IPS-15b (cell line): ENCODE data around the gene CACNA2D2.

Source experiments
- H3K27me3 ChIP-seq: one replicate; pipeline ENCODE4 v1.6.1; 2013; ENCODE audit warnings: low read length; ENCODE audit not compliant: control insufficient read depth, insufficient read depth
- H3K36me3 ChIP-seq: one replicate; pipeline ENCODE4 v1.6.1; 2013; ENCODE audit warnings: low read length; ENCODE audit not compliant: control insufficient read depth, insufficient read depth
- H3K4me1 ChIP-seq: one replicate; pipeline ENCODE4 v1.6.1; 2013; ENCODE audit warnings: mild to moderate bottlenecking, low read length; ENCODE audit not compliant: control insufficient read depth, insufficient read depth
- H3K4me3 ChIP-seq: one replicate; pipeline ENCODE4 v1.5.1; 2013; ENCODE audit warnings: low read depth, low read length
- H3K9ac ChIP-seq: one replicate; pipeline ENCODE4 v1.6.1; 2013; ENCODE audit warnings: low read depth, mild to moderate bottlenecking, low read length
- H3K9me3 ChIP-seq: one replicate; pipeline ENCODE4 v1.6.1; 2013; ENCODE audit warnings: mild to moderate bottlenecking, low read length; ENCODE audit not compliant: control insufficient read depth, insufficient read depth

The CACNA2D2 gene

DNA sequence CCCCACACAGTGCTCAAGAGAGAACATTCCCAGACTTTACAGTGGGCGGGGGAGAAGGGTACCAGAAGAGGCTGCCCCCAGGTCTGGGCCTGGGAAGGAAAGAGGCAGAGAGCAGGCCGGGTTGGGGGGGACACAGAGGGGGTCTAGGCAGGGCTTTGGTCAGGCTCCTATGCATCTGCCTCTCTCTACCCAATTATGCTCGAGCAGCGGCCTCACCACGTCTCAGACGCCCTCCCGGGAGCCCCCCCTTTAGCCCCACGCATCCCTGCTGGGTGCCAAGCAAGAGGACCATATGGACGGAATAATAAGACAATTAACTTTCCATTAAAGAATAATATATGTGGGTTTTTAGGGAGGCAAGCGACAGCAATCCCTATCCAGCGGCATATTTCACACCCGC lies 32.8 kb downstream of the CACNA2D2 start:
- Histone ChIP-seq H3K4me1 (no peaks in the 10 kb centered on the region), H3K27me3 (no peaks in the 10 kb centered on the region), H3K4me3 (no peak overlapping the region)

DNA sequence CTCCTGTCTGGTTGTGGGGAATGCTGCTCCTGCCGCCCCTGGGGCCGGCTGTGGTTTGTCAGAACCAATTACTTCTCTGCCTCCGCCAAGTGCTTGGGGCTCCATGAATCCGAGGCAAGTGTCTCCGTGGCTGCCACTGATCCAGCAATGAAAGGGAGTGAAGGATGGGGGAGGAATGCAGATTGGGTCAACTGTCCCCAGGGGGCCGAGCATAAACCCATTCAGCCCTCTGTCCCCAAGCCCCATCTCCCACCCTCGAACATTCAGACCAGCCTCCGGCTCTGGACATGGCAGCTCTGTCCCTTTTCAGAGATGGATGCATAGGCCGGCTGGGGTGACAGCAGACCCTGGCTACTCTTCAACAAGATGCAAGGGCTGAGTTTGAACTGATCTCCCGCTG lies 35.5 kb downstream of the CACNA2D2 start:
- peaks cover 3% of the 10 kb centered on the region for H3K36me3 ChIP-seq
- H3K9me3 ChIP-seq, result no peaks in the 10 kb centered on the region
- H3K27me3 ChIP-seq, result no peaks in the 10 kb centered on the region

More for the DNA sequence above, 32.8 kb downstream of the CACNA2D2 start:
- Histone ChIP-seq H3K9me3 (no peaks in the 10 kb centered on the region), H3K9ac (no peak overlapping the region), H3K36me3 (peaks cover 3% of the 10 kb centered on the region)

DNA sequence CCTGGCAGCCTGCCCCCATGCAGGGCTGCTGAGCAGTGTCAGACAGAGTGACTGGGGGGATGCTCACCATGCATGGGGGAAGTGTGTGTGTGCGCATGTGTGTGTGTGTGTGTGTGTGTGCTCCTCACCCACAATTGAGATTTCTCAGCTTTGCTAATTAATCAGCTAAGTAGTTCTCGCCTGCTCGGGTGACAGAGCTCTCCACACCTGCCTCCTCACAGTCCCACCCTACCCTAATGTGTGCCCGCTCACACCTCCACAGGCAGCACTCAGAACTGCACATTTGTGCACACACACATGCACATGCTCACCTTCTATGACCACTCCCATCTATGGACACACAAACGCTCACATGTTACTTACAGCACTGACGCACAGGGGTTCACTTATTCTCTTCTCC lies 37.3 kb downstream of the CACNA2D2 start:
- Histone ChIP-seq H3K27me3 (no peaks in the 10 kb centered on the region), H3K9me3 (no peaks in the 10 kb centered on the region), H3K4me3 (no peak overlapping the region), H3K9ac (no peak overlapping the region), H3K36me3 (no peaks in the 10 kb centered on the region), H3K4me1 (no peaks in the 10 kb centered on the region)

More for the DNA sequence above, 35.5 kb downstream of the CACNA2D2 start:
- no peak overlapping the region for H3K4me3 ChIP-seq
- no peaks in the 10 kb centered on the region for H3K4me1 ChIP-seq
- H3K9ac ChIP-seq, result no peak overlapping the region

DNA sequence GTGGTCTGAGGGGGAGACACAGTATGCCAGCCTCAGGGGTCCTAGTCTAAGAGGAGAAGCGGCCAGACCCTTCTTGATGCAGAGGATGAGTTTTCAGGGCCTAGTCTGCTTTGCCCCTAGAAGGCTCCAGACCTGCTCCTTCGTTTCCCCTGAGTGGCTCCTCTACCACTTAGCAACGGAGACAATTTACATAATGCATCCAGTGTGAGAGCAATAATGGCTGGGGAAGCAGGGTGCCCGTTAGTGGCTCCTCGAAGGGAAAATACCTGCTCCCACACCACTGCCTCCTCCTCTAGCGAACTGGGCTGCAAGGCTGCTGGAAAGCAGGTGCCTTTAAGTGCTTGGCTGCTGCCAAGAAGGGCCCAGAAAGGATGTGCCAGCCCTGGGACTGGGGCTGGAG lies 38.9 kb downstream of the CACNA2D2 start:
- H3K27me3 ChIP-seq, result no peaks in the 10 kb centered on the region

DNA sequence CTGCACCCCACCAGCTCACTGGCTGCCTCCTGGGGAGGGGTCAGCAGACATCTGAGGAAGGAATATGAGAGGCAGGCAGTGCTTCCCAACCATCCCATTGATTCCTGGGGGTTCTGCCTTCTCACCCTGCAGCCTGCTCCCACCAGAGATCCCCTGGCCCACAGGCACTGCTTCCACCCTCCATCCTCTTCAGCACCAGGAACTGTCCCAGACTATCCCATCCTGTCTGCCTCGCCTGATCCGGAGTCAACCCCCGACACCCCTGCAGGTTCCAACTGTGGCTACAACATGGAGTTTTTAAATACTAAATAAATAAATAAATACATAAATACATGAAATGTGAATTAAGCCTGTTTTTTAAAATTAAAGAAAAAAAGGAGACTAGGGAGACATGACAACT lies 43.6 kb downstream of the CACNA2D2 start:
- Histone ChIP-seq H3K9me3 (no peaks in the 10 kb centered on the region), H3K4me1 (peaks cover 5% of the 10 kb centered on the region), H3K36me3 (no peaks in the 10 kb centered on the region), H3K9ac (no peak overlapping the region), H3K27me3 (no peaks in the 10 kb centered on the region), H3K4me3 (no peak overlapping the region)

More for the DNA sequence above, 38.9 kb downstream of the CACNA2D2 start:
- Histone ChIP-seq H3K4me1 (no peaks in the 10 kb centered on the region), H3K9me3 (no peaks in the 10 kb centered on the region), H3K36me3 (no peaks in the 10 kb centered on the region), H3K9ac (no peak overlapping the region), H3K4me3 (no peak overlapping the region)

DNA sequence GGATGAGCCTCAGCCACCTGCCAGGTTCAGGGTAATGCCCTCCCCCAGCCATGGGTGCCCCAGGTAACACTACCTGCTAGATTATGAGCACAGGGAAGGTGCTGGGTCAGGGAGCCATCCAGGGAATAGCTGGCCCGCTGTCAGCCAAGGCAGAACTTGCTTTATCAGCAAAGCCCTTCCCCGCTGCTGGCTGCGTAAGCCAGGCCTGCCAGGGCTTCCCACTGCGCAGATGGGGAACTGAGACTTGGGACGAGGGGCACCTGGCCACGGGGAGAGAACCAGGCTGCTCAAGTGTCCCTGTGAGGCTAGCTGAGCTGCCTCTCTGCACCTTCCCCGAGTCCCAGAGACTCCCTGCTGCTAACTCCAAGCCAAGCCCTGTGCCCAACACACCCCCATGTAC lies 45.4 kb downstream of the CACNA2D2 start:
- Histone ChIP-seq H3K36me3 (no peaks in the 10 kb centered on the region), H3K4me3 (no peak overlapping the region), H3K27me3 (no peaks in the 10 kb centered on the region), H3K9me3 (no peaks in the 10 kb centered on the region), H3K4me1 (peaks cover 8% of the 10 kb centered on the region), H3K9ac (no peak overlapping the region)

DNA sequence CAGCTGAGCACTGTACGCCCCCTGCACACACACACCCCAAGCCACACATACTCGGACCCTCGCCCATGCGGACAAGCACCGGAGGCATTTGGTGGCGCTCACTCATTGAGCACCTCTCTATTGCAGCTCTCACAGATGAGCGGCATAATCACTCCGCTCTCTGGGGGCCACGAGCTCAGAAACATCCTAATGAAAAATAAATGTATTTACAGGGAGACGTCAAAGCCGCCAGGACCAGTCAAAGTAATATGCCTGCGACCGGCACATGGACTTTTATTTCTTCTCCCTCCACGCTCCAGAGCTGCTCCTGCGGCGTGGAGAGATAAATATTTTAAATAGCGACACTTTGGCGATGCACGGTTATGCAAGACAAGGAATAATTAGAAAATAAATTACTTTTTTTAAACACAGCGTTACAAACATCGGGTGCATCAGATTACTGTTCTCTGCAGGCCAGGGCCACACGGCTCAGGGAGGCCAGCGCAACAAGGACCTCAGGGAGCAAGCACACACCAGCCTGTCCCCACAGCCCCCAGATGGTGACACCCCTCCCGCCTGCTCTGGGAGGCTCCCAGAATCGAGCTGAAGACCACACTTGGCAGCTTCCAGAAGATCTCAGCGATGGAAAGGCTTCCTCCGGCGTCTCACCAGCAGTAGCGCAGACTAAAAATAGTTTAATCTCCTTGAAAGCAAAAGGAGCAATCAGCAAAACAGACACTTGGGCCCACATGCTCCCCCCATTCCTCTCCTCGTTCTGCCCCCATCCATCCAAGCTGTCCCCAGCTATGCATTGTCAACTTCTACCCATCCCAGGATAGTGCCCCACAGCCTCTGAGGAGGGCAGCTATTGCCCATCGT lies 48.0 kb downstream of the CACNA2D2 start:
- Histone ChIP-seq H3K27me3 (no peaks in the 10 kb centered on the region), H3K9ac (no peak overlapping the region), H3K4me1 (peaks cover 8% of the 10 kb centered on the region), H3K9me3 (no peaks in the 10 kb centered on the region), H3K4me3 (no peak overlapping the region), H3K36me3 (no peaks in the 10 kb centered on the region)

DNA sequence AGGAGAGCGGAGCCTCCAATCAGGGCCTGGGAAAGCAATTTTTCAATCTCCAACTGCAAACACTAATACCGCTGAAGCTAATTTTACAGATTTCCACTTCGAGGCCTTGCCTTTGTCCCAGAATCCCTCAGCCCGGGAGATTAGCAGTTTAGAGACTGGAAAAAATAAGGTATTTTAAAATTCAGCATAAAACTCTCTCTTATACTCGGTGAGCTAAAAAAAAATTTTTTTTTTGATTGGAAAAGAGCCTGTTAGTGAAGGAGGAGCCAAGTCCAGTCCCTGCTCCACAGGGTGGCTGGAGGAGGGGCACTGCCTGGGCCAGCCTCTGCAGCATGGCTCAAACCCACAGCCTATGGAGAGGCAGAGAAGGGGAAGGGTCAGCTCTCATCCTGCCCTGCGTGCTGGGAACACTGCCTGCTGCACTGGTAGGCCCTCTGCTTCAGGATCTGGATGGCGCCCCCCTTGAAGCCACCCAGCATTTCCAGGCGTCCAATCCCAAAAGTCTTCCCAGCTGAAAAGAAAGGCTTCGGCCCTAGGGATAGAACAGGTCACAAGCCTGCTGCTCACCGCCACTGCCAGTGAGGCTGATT lies 48.9 kb downstream of the CACNA2D2 start:
- Histone ChIP-seq H3K9me3 (no peaks in the 10 kb centered on the region), H3K4me1 (peaks cover 11% of the 10 kb centered on the region), H3K36me3 (no peaks in the 10 kb centered on the region), H3K9ac (no peak overlapping the region), H3K4me3 (no peak overlapping the region), H3K27me3 (no peaks in the 10 kb centered on the region)

DNA sequence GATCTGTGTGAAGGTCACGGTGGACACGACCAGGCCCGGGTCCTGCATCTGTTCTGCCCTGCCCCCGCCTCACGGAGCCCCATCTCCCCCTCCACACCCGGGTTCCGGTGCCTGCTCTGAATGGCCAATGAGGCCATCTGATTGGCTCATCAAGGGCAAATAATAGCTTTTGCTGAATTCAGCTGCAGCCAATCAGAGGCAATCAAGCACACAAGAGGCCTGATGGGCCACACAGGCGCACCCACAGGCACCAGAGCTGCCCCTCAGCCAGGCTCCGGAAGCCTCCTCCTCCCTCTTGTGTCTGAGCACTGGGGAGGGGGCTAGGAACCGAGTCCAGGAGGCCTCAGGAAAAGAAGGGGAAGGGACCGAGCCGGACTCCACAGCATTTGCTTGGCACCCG lies 49.5 kb downstream of the CACNA2D2 start:
- Histone ChIP-seq H3K4me1 (peaks cover 13% of the 10 kb centered on the region), H3K36me3 (no peaks in the 10 kb centered on the region), H3K27me3 (no peaks in the 10 kb centered on the region), H3K9me3 (no peaks in the 10 kb centered on the region), H3K4me3 (no peak overlapping the region), H3K9ac (no peak overlapping the region)

DNA sequence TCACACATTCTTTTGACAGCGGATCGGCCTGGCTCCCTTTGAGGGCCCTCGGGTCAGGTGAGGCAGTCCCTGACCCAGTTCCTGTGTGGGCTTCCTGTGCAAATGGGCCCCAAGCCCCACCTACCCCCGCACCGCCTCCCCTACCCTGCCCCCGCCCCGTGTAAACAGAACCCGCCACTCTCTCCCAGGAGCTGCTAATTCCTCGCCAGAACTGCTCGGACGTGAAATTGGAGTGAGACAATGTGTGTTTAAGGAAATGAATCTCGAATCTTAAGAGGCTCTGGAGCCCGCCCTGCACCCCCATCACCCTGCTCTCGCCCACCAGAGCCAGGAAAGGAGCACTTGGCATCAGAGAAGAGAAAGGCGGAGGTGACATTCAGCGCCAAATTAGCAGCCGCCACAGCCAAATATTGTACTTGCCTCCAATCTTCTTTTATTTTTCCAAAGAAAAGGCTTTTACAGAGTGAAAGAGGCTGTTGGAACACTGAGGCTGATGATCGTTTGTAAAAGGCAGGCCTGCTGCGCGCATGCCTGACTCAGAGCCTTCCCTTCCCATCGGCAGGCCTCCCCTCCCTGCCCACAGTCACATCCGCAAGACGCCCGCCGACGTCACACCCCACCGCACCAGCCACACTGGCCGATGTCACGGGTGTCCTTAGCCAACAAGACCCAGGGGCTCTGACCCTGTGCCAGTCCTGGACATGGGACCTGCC lies 53.1 kb downstream of the CACNA2D2 start:
- no peaks in the 10 kb centered on the region for H3K27me3 ChIP-seq
- H3K9ac ChIP-seq, result no peak overlapping the region
- no peaks in the 10 kb centered on the region for H3K9me3 ChIP-seq
- H3K4me3 ChIP-seq, result no peak overlapping the region
- H3K36me3 ChIP-seq, result no peaks in the 10 kb centered on the region
- peaks cover 10% of the 10 kb centered on the region for H3K4me1 ChIP-seq

DNA sequence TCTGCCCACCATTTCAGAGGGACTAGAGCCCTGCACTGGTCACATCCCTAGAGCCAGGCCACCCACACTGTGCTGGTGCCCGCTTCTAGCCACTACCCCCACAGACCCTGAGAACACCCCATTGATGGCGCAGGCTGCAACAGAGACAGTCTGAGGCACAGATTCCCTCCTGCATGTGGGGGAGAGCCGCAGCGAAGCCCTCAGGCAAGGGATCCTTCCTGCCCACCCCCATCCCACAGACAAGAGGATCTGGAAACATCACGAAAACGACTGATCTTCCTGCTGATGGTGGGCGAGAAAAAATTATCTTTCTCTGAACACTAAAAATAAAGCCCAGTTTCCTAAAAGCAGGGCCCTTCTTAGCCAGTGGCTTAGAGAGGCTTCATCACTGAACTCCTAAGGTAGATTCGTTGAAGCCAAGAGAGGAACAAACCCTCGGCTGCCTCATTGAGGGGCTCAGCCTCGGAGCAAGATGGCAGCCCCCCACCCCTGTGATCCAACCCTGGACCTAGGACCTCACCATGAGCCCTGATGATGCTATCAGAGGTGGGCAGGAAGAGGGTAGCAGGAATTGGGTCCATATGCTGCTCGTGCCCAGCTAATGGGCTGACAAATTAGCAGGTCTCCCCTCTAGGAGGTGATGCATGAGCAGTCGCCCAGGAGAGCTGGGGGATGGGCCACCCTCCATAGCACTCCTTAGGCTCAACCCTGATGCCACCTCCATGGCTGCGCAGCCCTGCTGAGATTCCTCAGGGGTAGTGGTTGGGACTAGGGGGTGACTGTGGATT lies 54.5 kb downstream of the CACNA2D2 start:
- Histone ChIP-seq H3K9ac (no peak overlapping the region), H3K27me3 (no peaks in the 10 kb centered on the region), H3K4me3 (no peak overlapping the region), H3K9me3 (no peaks in the 10 kb centered on the region), H3K36me3 (no peaks in the 10 kb centered on the region), H3K4me1 (peaks cover 5% of the 10 kb centered on the region)
